GM21786 (cell line): ENCODE measurements around the gene FAXDC2.
"Not testable (repeated sequence)": the region's sequence is repeated elsewhere in the genome, so short reads cannot be mapped to it uniquely, and the experiment has no call there.

Experiments
- ATAC-seq: cut with Tn5 transposase; IDR thresholded peaks from one replicate; pipeline ENCODE4 v1.9.1; 2021; ENCODE audit not compliant: unreplicated experiment

Gene FAXDC2

DNA sequence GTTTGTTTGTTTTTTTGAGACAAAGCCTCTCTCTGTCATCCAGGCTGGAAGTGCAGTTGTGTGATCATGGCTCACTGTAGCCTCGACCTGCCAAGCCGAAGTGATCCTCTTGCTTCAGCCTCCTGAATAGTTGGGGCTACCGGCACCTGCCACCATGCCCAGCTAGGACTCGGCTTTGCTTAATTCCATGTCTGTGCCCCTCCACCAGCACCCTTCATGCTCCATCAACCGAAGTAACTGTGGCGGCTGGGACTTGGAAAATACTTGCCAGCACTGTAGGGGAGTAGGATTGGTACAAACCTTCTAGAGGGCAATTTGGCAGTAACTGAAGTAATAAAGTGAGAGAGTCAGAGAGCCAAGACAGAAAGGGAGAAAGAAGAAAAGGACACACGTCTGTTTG is 19.0 kb downstream of the FAXDC2 start:
- ATAC-seq = no peak

GRCh38 chr5:154830596-154830995 is 19.8 kb downstream of the FAXDC2 start:
- no peak for ATAC-seq

- ATAC-seq = no peak
Measured at GRCh38 chr5:154830219-154830595, 20.2 kb downstream of the FAXDC2 start.

DNA sequence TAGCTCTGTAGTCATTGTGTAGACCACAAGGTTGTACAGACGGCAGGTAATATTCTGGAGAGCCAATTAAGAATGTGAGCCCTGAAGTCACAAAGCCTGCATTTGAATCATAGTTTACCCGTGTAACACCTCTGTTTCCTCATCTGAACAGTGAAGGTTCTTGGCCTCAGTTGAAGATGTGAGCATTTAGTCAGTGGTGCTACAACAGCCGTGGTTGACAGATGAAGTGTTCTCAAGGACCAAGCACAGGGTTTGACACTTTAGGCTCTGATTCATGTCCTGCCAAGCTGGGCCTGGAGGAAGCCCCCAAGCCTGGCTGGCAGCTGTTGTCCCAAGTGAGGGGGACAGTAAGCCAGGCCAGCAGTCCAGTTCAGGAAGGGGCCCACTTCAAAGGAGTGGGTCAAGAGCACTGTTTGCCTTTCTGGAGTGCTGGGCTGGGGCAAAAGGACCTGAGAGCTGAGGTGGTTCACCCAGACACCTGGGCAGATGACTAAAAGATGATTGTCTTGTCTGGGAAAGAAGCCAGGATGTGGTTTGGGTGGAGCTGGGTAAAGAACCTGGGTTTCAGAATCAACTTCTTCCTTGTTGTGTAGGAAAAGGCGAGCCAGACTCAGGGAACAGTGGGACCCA is 20.7 kb downstream of the FAXDC2 start:
- no peak for ATAC-seq

DNA sequence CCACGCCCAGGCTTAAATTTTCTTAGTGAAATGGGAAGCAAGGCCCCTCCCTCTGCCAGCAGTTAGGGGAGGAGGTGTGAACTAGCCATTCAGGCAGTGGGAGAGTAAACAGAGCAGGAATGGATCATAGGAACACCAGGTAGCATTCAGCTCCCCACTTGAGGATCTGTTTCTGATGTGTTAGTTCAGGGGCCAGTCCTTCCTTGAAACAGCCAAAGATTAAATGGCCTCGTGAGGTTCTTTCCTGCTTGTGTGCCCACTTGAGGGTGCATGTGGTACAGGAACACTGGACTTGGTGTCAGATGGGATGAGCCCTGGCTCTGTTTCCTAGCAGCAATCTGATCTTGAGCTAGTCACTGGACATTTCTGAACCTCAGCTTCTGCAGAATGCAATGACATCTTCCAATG is 21.2 kb downstream of the FAXDC2 start:
- ATAC-seq = no peak

GRCh38 chr5:154824070-154824469 is 26.3 kb downstream of the FAXDC2 start:
- ATAC-seq = no peak

GRCh38 chr5:154823605-154824004 is 26.8 kb downstream of the FAXDC2 start:
- no peak for ATAC-seq

- not testable (repeated sequence) for ATAC-seq
Measured at GRCh38 chr5:154822896-154823295, 27.5 kb downstream of the FAXDC2 start.

- ATAC-seq = no peak
Measured at GRCh38 chr5:154820383-154820782, 30.0 kb downstream of the FAXDC2 start.

- no peak for ATAC-seq
Measured at GRCh38 chr5:154819546-154819945, 30.9 kb downstream of the FAXDC2 start.

GRCh38 chr5:154818471-154819116 is 31.8 kb downstream of the FAXDC2 start:
- no peak for ATAC-seq

DNA sequence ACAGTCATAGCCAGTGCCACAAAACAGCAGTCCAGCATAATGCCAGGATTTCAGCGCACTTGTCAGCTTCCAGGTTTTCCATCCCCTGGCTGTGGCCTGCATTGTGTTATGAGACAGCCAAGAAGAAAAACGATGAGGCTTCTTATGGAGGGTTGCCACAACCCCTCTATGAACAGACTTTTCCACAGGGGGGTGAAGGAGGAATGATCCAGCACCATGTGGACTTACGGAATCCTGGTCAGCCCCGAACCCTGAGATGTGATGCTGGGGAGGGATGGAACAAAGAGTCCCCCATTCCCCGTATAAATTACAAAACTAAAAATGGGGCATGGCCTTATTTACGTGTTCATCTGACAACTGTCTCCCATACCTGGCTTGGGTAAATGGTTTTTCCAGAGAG is 32.6 kb downstream of the FAXDC2 start:
- ATAC-seq = no peak

- ATAC-seq = no peak
Measured at GRCh38 chr5:154816891-154817492, 33.4 kb downstream of the FAXDC2 start.

DNA sequence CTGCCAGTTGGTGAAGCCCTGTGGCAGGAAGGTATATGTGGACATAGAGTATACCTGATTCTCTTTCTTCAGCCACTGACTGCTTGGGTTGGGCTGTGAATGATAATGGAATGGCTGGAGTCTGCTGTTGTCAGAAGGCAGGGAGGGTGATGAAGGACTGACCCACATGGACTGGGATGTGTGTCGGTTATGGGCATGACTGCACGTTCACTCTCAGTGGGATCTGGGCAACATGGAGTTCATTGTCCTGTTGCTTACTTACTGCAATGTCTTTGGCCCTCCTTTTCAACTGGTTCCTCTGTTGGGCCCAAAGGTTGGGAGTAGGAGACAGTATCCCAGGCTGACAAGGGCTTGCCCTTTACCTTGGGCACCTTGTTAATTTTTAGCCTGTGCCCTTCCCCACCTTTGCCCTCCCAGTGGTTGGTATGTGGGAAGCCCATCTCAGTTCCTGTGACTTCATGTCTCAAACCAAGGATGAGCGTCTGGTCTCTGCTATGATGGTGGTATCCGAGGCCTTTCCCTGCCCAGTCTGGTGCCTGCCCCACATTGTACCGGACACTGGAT is 34.6 kb downstream of the FAXDC2 start:
- ATAC-seq = no peak

GRCh38 chr5:154815025-154815424 is 35.4 kb downstream of the FAXDC2 start:
- ATAC-seq = no peak

DNA sequence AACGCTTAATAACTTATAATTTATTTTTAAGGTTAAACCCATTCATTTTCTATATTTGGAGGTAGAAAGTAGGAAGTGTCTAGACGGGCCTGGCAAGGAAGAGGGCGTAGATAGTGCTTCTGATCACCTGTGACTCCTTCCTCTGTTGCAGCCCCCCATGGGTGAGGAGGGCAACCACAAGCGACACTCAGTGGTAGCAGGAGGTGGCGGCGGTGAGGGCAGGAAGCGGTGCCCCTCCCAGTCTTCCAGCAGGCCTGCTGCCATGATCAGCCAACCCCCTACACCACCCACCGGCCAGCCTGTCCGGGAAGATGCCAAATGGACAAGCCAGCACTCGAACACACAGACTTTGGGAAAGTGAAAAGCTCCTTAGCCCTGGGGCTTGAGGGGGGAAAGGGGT is 36.7 kb downstream of the FAXDC2 start:
- no peak for ATAC-seq

DNA sequence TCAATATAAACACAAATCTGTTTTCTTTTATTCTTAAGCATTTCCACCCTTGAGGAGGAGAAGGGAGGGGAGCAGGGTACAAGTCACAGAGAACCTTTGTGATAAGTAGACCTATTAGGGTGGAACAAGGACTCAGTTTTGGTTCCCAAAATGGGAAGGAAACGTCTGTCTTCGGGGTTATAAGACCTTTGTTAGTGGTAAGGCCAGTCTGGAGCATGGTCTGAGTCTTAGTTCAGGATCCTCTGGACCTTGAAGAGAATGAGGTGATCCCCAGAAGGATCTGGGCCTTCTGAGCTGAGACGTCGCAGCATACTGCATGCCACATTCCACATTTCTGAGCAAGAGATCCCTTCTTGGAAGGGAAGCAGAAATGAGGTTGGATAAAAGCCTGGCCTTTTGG is 37.2 kb downstream of the FAXDC2 start:
- ATAC-seq = no peak

GRCh38 chr5:154811653-154812465 is 38.5 kb downstream of the FAXDC2 start:
- ATAC-seq = no peak

GRCh38 chr5:154811239-154811638 is 39.2 kb downstream of the FAXDC2 start:
- no peak for ATAC-seq

DNA sequence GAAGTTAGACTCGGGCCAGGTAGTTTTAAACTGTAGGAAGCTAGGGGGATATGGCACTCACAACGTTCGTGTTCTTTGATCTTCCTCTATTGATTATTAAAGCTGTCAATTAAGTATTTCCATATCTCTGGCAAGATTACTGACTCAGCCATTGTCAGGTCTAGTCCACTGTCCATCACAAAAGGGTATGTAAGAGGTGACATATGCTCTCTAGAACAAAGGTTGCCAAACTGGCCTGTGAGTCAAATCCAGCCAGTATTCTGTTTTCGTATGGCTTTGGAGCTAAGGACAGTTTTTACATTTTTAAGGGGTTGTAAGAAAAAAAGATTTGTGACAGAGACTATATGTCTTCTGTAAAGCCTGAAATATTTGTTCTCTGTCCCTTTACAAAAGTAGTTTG is 44.2 kb downstream of the FAXDC2 start:
- no peak for ATAC-seq

GRCh38 chr5:154802050-154802449 is 48.4 kb downstream of the FAXDC2 start:
- ATAC-seq = no peak
